Ovary (tissue), 3 donors: ENCODE results near the gene GIMAP5.

ENCODE experiments used
- CTCF ChIP-seq, 3 donors: fragments of 450-650 bp in 2 of 3; fragments of 200-600 bp in 1 of 3; IDR thresholded peaks; one replicate each; pipeline versions ENCODE4 v1.5.1 to v1.8.0; 2016 to 2022; ENCODE audit warnings: antibody characterized with exemption in 3 of 3, mild to moderate bottlenecking in 1 of 3
- EP300 ChIP-seq: sonication (generic); formaldehyde crosslinking; IDR thresholded peaks from one replicate; pipeline ENCODE4 v1.6.1; 2017; ENCODE audit warnings: antibody characterized with exemption
- POLR2A ChIP-seq: fragments of 450-650 bp; IDR thresholded peaks from one replicate; pipeline ENCODE4 v1.6.1; 2017; ENCODE audit warnings: antibody characterized with exemption, mild to moderate bottlenecking, moderate library complexity
- donor health status: DM: no; HTN: no; CAD: no.

- TF ChIP-seq CTCF (IDR thresholded peaks at IDR 0.05) = no peak
- TF ChIP-seq POLR2A = no peak
- TF ChIP-seq EP300 = no peak
Observed at GRCh38 chr7:150748376-150748775, 11.2 kb downstream of the GIMAP5 start.
